22Rv1 (cell line): ENCODE results near the gene NUP58.
"Not testable (repeated sequence)": the region's sequence is repeated elsewhere in the genome, so short reads cannot be mapped to it uniquely, and the experiment has no call there.

Source experiments
- CTCF ChIP-seq: fragments of 450-650 bp; IDR thresholded peaks from 2 replicates; pipeline ENCODE4 v1.5.1; 2017; ENCODE audit warnings: mild to moderate bottlenecking
- ZFX ChIP-seq: fragments of 450-650 bp; IDR thresholded peaks from 2 replicates; pipeline ENCODE4 v1.6.1; 2017; ENCODE audit warnings: antibody characterized with exemption, borderline replicate concordance

- not testable (repeated sequence) for TF ChIP-seq CTCF, ZFX
Measured at GRCh38 chr13:25360443-25360842, 59.0 kb downstream of the NUP58 start.
